CD4-positive, alpha-beta memory T cell (primary cell): ENCODE results near the gene LIG4. TPM values are rescaled to one million over a fixed set of nuclear protein-coding genes. Genes with fewer than 3 reads are reported as not detected.

ENCODE experiments used
- CTCF ChIA-PET: fragments of 350-600 bp; sonication (Branson Sonifier 250); formaldehyde crosslinking; loops from one replicate; lab custom pipeline; 2021; ENCODE audit warnings: inconsistent platforms; ENCODE audit not compliant: partially characterized antibody; lab: Charles Lee
- POLR2A ChIA-PET: fragments of 350-600 bp; sonication (Branson Sonifier 250); formaldehyde crosslinking; loops from one replicate; lab custom pipeline; 2021; ENCODE audit not compliant: partially characterized antibody; lab: Charles Lee
- DNase-seq, 5 donors: peaks; one replicate each; pipeline versions ENCODE4 v3.0.0 to v3.0.0-alpha.2; 2020 to 2022; ENCODE audit warnings: mixed read lengths in 1 of 5
- H3K27ac ChIP-seq: one replicate; pipeline ENCODE4 v1.7.0; 2013; ENCODE audit warnings: low read depth, low read length
- H3K27me3 ChIP-seq: 2 replicates; pipeline ENCODE4 v1.7.0; 2013; ENCODE audit warnings: mild to moderate bottlenecking, low read length, moderate library complexity; ENCODE audit not compliant: insufficient read depth
- H3K36me3 ChIP-seq: 2 replicates; pipeline ENCODE4 v1.7.0; 2013; ENCODE audit warnings: mild to moderate bottlenecking, low read length, moderate library complexity; ENCODE audit not compliant: insufficient read depth
- H3K4me1 ChIP-seq: 2 replicates; pipeline ENCODE4 v1.7.0; 2013; ENCODE audit warnings: mild to moderate bottlenecking, low read length, moderate library complexity; ENCODE audit not compliant: insufficient read depth
- H3K4me3 ChIP-seq, 2 donors: one replicate each; pipeline ENCODE4 v1.7.0; 2013; ENCODE audit warnings: low read length in 2 of 2, mild to moderate bottlenecking in 1 of 2
- H3K9me3 ChIP-seq, 2 donors: one replicate each; pipeline ENCODE4 v1.7.0; 2013; ENCODE audit warnings: low read length in 2 of 2, control low read depth in 1 of 2; ENCODE audit not compliant: control insufficient read depth in 1 of 2
- H3K27ac Mint-ChIP-seq, 7 donors: one replicate each; pipeline ENCODE4 v1.8.0; 2020 to 2021; ENCODE audit warnings: mixed read lengths in 7 of 7, mild to moderate bottlenecking in 6 of 7, inconsistent platforms in 3 of 7, moderate library complexity in 3 of 7
- H3K27me3 Mint-ChIP-seq, 2 donors: one replicate each; pipeline ENCODE4 v1.8.0; 2020 to 2021; ENCODE audit warnings: mixed read lengths in 2 of 2
- H3K36me3 Mint-ChIP-seq, 2 donors: one replicate each; pipeline ENCODE4 v1.8.0; 2020 to 2021; ENCODE audit warnings: mixed read lengths in 2 of 2, inconsistent platforms in 1 of 2, mild to moderate bottlenecking in 1 of 2
- H3K4me1 Mint-ChIP-seq, 4 donors: one replicate each; pipeline ENCODE4 v1.8.0; 2020 to 2021; ENCODE audit warnings: mixed read lengths in 4 of 4, mild to moderate bottlenecking in 1 of 4
- H3K4me3 Mint-ChIP-seq, 8 donors: one replicate each; pipeline ENCODE4 v1.8.0; 2020 to 2021; ENCODE audit warnings: mixed read lengths in 8 of 8, mild to moderate bottlenecking in 7 of 8, moderate library complexity in 6 of 8, inconsistent platforms in 3 of 8
- H3K9me3 Mint-ChIP-seq, 8 donors: one replicate each; pipeline ENCODE4 v1.8.0; 2020 to 2021; ENCODE audit warnings: mixed read lengths in 8 of 8, mild to moderate bottlenecking in 5 of 8, inconsistent platforms in 3 of 8, moderate library complexity in 1 of 8
- intact Hi-C: fragments of 100-400 bp; cut with micrococcal nuclease; formaldehyde crosslinking; loops from one replicate; pipeline ENCODE4 v1.15.1; 2023
- polyA plus RNA-seq, 2 donors: library from polyadenylated mRNA; unstranded; fragments of 300-500 nt; fragmentation: Illumina TruSeq; gene quantifications; one replicate each; pipeline ENCODE4 v1.2.3, GENCODE V29; 2021
- total RNA-seq, 2 experiments: library from RNA; stranded (reverse); gene quantifications; one replicate each; pipeline ENCODE4 v1.2.3, GENCODE V29; 2021

The LIG4 gene
- 10 to 100 TPM; 11.1 to 11.4 TPM for total RNA-seq
- polyA plus RNA-seq = 1 to 10 TPM; 2.7 to 6.6 TPM

DNA sequence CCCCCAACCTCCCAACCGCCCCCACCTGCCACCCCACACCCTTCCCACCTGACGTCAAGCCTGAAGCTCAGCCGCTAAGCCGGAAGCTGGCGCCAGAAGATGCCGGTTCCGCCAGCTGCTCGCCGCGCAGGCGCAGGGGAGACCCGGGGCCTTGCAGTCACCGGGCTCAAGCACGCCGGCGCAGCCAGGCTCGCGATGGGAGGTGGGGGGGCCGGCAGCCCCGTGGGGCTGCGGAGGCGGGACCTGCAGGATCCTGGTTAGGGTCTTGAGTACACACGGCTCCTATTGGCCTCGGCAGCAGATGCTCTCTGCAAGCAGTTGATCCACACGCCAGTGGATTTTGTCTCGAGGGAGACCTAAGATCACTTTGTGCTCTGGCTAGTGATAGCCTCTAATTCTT is at the start of gene LIG4:
Gene LIG4, minus strand, starts transcription at position 101 of the 400 bp plus-strand sequence. CDS start 4,268 bp downstream, outside the sequence.
- Mint-ChIP-seq H3K4me1 (peaks cover 25 to 56% (median 38%) of the 10 kb centered on the region in 4 donors), H3K4me3 (peak within 1 kb of the TSS; percentile 82 to 99 (median 90)), H3K36me3 (peaks cover 18 to 38% of the 10 kb centered on the region in 2 donors), H3K9me3 (peaks cover 0 to 12% (median 5%) of the 10 kb centered on the region in 8 donors), H3K27me3 (no peaks in the 10 kb centered on the region), H3K27ac (peak within 1 kb of the TSS; percentile 86 to 99 (median 92))
- Histone ChIP-seq H3K4me3 (peak within 1 kb of the TSS; percentile 12 to 60), H3K27me3 (no peaks in the 10 kb centered on the region), H3K27ac (peak within 1 kb of the TSS; percentile 41), H3K9me3 (no peaks in the 10 kb centered on the region), H3K4me1 (peaks cover 48% of the 10 kb centered on the region), H3K36me3 (no peaks in the 10 kb centered on the region)
- CTCF ChIA-PET = interaction anchor here (1.0 kb wide), 1 partner anchor 21 kb away, joined by 3 read pairs; no protein-coding TSS in a partner anchor
- POLR2A ChIA-PET = interaction anchor here (0.8 to 1.0 kb wide), 3 partner anchors 9 to 55 kb away, joined by 4 to 6 read pairs (median 5); no protein-coding TSS in a partner anchor
- DNase-seq = peak; percentile 90 to 96 (median 94)
- intact Hi-C loops = loop anchor here (5.0 kb wide), 1 partner anchor 282 kb away; no protein-coding TSS in a partner anchor

DNA sequence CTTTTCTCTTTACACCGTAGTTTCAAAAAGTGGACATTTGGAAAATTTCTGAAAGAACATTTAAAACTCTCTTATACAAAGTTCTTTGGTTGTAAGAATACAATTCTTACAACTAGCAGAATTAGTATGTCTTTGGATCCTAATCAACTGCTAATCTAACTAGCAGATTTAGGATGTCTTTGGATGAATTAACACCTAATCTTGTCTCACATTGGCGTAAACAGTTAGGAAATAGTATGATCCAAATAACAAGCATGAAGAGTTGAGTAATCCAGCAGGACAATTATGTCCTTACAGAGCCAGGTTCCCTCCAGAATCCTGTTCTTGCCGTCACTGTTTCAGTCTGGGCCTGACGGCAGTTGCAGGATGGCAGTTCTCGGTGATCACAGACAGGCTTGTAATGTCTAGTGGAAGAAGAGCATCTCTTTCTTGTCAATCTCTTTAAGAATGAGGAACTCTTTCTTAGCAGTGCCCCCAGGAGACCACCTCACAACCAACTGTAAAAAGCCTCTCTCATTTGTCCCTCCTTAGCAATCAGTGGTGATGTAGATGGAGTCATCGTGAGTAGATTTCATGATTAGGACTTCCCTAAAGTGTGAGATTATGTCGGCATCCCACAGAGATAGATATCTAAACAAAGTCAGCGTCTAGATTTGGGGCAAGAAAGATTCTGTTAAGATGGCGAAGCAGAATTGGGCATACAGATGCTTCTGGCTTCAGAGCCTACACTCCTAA is 48.5 kb upstream of the LIG4 start:
- Mint-ChIP-seq H3K27me3 (no peaks in the 10 kb centered on the region), H3K9me3 (peaks cover 0 to 3% (median 0%) of the 10 kb centered on the region in 8 donors), H3K36me3 (peaks cover 5 to 20% of the 10 kb centered on the region in 2 donors), H3K4me3 (no peak overlapping the region), H3K4me1 (peaks cover 17 to 30% (median 20%) of the 10 kb centered on the region in 4 donors), H3K27ac (no peak overlapping the region)
- Histone ChIP-seq H3K4me1 (peaks cover 11% of the 10 kb centered on the region), H3K9me3 (no peaks in the 10 kb centered on the region), H3K36me3 (no peaks in the 10 kb centered on the region), H3K4me3 (no peak overlapping the region), H3K27me3 (no peaks in the 10 kb centered on the region), H3K27ac (no peak overlapping the region)
- DNase-seq = no peak
- intact Hi-C loops = no loop called here
- CTCF ChIA-PET = interaction anchor here (1.1 kb wide), 1 partner anchor 38 kb away, joined by 3 read pairs; no protein-coding TSS in a partner anchor
- POLR2A ChIA-PET = no interaction called here

DNA sequence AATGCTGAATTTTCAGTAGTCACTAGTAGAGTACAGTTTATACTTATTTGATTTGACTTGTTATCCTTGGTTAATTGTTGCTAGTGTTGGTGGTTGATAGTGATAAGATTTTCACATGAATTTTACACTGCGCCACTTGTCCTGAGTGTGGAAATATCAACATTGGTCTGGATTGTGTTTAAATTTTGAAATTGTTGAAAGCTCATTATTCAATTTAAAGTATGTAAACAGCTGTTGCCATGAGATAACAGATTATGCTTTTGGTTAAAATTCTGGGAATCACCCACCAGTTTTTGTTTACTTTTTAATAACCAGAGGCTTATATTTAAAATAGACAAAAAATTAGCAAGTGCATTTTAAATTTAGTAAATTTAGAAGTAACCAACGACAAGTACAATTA is 41.9 kb upstream of the LIG4 start:
- ChIA-PET POLR2A (no interaction called here), CTCF (no interaction called here)
- Mint-ChIP-seq H3K36me3 (peaks cover 16 to 21% of the 10 kb centered on the region in 2 donors), H3K27ac (peak overlapping the region in 1 of 7 donors; percentile 27), H3K9me3 (peaks cover 0 to 8% (median 0%) of the 10 kb centered on the region in 8 donors), H3K4me3 (no peak overlapping the region), H3K4me1 (peaks cover 0 to 5% (median 0%) of the 10 kb centered on the region in 4 donors), H3K27me3 (no peaks in the 10 kb centered on the region)
- no peak for DNase-seq
- H3K9me3 ChIP-seq = no peaks in the 10 kb centered on the region
- no peak overlapping the region for H3K4me3 ChIP-seq
- H3K36me3 ChIP-seq = no peaks in the 10 kb centered on the region
- no peaks in the 10 kb centered on the region for H3K4me1 ChIP-seq
- H3K27ac ChIP-seq = no peak overlapping the region
- no peaks in the 10 kb centered on the region for H3K27me3 ChIP-seq
- intact Hi-C loops = loop anchor here (2.0 kb wide), 1 partner anchor 540 kb away; no protein-coding TSS in a partner anchor

DNA sequence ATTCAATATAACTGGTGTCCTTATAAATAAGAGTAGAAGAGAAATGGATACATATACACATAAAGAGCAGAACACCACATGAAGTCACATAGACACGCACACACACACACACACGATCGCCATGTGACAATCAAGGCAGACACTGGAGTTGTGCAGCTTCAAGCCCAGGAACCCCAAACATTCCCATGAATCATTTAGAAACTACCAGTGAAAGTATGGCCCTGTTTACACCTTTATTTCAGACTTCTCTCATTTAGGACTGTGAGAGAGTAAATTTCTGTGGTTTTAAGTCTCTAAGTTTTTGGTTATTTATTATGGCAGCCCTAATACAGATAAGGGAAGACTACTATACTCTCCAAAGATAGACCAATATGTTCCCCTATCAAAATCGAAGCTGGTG is 33.8 kb upstream of the LIG4 start:
- Mint-ChIP-seq H3K4me3 (no peak overlapping the region), H3K4me1 (peaks cover 0 to 5% (median 0%) of the 10 kb centered on the region in 4 donors), H3K36me3 (peaks cover 19 to 20% of the 10 kb centered on the region in 2 donors), H3K27ac (peak overlapping the region in 2 of 7 donors; percentile 12 to 53), H3K27me3 (no peaks in the 10 kb centered on the region), H3K9me3 (peaks cover 5 to 39% (median 25%) of the 10 kb centered on the region in 8 donors)
- intact Hi-C loops = no loop called here
- ChIA-PET CTCF (no interaction called here), POLR2A (no interaction called here)
- H3K27ac ChIP-seq = no peak overlapping the region
- no peaks in the 10 kb centered on the region for H3K4me1 ChIP-seq
- H3K4me3 ChIP-seq = no peak overlapping the region
- DNase-seq = no peak
- H3K27me3 ChIP-seq = no peaks in the 10 kb centered on the region
- H3K36me3 ChIP-seq = no peaks in the 10 kb centered on the region
- no peaks in the 10 kb centered on the region for H3K9me3 ChIP-seq

DNA sequence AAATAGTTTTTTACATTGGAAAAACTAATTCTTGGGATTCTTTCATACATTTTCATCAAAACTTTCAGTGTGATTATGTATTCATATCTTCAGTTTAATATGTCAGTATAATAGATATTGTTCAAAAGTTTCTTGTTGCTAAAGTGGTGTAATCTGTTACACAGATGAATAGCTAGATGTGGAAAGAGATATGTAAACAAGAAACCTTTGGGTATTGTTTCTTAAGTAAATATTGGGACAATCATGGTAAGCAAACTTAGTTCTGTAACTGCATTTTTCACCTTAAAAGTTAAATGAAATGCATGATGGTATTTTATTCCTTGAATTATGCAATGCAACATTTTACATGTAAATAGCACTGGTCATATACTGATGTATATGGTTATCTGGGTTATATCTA is 15.0 kb upstream of the LIG4 start:
- no peaks in the 10 kb centered on the region for H3K9me3 Mint-ChIP-seq
- no peak overlapping the region for H3K27ac Mint-ChIP-seq
- H3K4me1 ChIP-seq = peaks cover 17% of the 10 kb centered on the region
- CTCF ChIA-PET = interaction anchor here (1.6 kb wide), 1 partner anchor 278 kb away, joined by 4 read pairs; no protein-coding TSS in a partner anchor
- no peak overlapping the region for H3K27ac ChIP-seq
- no peaks in the 10 kb centered on the region for H3K27me3 ChIP-seq
- DNase-seq = no peak
- no peak overlapping the region for H3K4me3 Mint-ChIP-seq
- no peak overlapping the region for H3K4me3 ChIP-seq
- POLR2A ChIA-PET = no interaction called here
- H3K9me3 ChIP-seq = no peaks in the 10 kb centered on the region
- peaks cover 12% of the 10 kb centered on the region for H3K36me3 ChIP-seq
- peaks cover 23 to 48% (median 39%) of the 10 kb centered on the region in 4 donors for H3K4me1 Mint-ChIP-seq
- intact Hi-C loops = no loop called here
- H3K27me3 Mint-ChIP-seq = no peaks in the 10 kb centered on the region
- H3K36me3 Mint-ChIP-seq = peaks cover 25% of the 10 kb centered on the region in 2 donors

DNA sequence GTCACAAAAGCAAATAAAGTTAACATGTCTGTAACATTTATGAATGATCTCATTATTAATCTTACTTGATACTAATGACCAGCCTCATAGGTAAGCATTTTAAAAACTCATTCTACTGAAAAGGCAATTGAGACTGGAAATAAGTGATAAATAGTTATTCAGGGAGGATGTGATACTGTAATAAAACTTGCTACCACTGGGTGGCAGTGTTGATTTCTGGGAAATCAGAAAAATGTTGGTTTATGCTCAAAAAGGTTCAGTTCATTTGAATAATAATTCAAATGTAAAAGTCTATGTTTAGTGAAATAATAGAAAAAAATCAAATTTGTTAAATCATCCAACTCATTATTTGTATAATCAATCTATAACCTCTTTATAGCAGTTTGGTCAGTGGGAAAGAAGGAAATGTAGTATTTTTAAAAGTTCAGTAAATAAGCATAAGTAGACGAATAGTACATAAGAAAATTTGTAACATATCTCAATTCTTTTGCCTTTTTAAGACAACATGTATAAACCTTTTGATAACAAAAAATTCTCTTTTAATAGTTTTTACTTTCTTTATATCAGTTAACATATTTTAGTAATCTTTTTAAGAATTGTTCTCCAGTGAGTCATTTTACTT is 12.4 kb upstream of the LIG4 start:
- H3K36me3 Mint-ChIP-seq = peaks cover 17 to 25% of the 10 kb centered on the region in 2 donors
- Histone ChIP-seq H3K4me3 (no peak overlapping the region), H3K27ac (no peak overlapping the region), H3K4me1 (peaks cover 43% of the 10 kb centered on the region), H3K9me3 (no peaks in the 10 kb centered on the region), H3K36me3 (peaks cover 12% of the 10 kb centered on the region), H3K27me3 (no peaks in the 10 kb centered on the region)
- H3K9me3 Mint-ChIP-seq = no peaks in the 10 kb centered on the region
- ChIA-PET POLR2A (interaction anchor here (1.0 kb wide), 1 partner anchor 42 kb away, joined by 3 read pairs; the partner anchor contains the start of gene TNFSF13B), CTCF (interaction anchor here (0.7 to 1.0 kb wide), 3 partner anchors 54 to 667 kb away, joined by 3 to 6 read pairs (median 3); no protein-coding TSS in a partner anchor)
- intact Hi-C loops = loop anchor here (1.0 to 5.0 kb wide), 8 partner anchors 43 to 690 kb away; no protein-coding TSS in a partner anchor
- no peak overlapping the region for H3K4me3 Mint-ChIP-seq
- peaks cover 41 to 74% (median 60%) of the 10 kb centered on the region in 4 donors for H3K4me1 Mint-ChIP-seq
- DNase-seq = peak in 4 of 5 donors; percentile 41 to 56 (median 46)
- H3K27ac Mint-ChIP-seq = peak overlapping the region in 1 of 7 donors; percentile 69
- no peaks in the 10 kb centered on the region for H3K27me3 Mint-ChIP-seq
